IPS-18c (cell line): ENCODE results near the gene RDH5.

Source experiments
- H3K4me3 ChIP-seq: 2 replicates; pipeline ENCODE4 v1.7.0; 2013; ENCODE audit warnings: low read depth, mild to moderate bottlenecking, low read length, moderate library complexity; ENCODE audit not compliant: insufficient read depth
- H3K9me3 ChIP-seq: one replicate; pipeline ENCODE4 v1.6.1; 2013; ENCODE audit warnings: mild to moderate bottlenecking, low read length, moderate library complexity; ENCODE audit not compliant: control insufficient read depth, insufficient read depth

RDH5 gene

DNA sequence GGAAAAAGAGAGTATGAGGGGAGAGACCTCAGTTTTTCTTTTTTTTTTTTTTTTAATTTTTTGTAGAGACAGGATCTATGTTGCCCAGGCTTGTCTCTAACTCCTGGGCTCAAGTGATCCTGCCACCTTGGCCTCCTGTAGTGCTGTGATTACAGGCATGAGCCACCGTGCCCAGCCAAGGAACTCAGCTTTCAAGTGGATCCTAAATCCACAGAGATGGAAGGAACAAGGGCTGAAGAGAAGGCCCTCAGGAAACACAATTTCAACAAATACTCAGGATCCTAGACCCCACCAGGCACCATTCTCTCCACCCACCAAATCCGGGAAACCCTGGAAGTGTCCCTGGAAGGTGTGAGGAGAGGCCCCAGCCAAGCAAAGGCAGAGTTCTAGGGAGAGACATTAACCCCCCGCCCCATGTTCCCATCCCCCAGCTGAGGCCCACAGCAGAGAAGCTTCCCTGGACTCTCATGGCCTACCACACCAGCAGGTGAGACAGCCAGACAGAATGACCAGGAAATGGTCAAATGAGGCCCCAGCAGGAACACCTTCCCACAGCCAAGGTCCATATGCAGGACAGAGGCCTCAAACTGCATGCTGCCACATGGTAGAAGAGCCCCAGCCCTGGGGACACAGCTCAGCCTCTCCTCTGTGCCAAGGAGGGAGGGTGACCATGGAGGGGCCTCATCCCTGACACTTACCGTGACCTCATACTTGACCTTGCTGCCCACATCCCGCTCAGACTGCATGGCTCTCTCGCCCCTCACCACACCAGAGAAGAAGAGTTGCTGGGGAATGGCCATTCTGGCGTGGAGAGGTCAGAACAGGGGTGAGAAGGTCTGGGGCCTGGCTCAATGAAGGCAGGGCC lies 26.6 kb upstream of the RDH5 start:
- Histone ChIP-seq H3K9me3 (no peaks in the 10 kb centered on the region), H3K4me3 (no peak overlapping the region)

GRCh38 chr12:55694188-55694515 lies 26.0 kb upstream of the RDH5 start:
- Histone ChIP-seq H3K4me3 (no peak overlapping the region), H3K9me3 (no peaks in the 10 kb centered on the region)

GRCh38 chr12:55694651-55695050 lies 25.5 kb upstream of the RDH5 start:
- no peak overlapping the region for H3K4me3 ChIP-seq
- H3K9me3 ChIP-seq = no peaks in the 10 kb centered on the region

GRCh38 chr12:55695349-55695748 lies 24.8 kb upstream of the RDH5 start:
- H3K9me3 ChIP-seq = no peaks in the 10 kb centered on the region
- no peak overlapping the region for H3K4me3 ChIP-seq

DNA sequence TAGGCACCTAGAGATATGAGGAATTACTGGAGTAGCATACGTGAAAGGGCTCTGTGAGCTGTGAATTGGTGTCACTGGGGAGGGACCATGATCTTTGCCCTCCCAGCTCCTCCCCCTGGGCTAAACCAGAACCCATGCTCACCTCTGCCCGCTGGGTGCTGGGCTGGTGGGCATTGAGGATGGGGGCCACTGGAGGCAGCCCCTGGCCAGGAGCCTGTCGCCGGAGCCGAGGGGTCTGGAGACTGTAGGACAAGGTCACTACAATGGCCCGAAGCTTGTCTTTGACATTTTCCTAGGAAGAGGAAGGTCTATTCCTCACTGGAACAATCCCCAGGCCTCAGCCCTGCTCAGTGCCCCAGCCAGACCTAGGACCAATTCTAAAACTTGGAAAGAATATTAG lies 24.1 kb upstream of the RDH5 start:
- H3K4me3 ChIP-seq = no peak overlapping the region
- H3K9me3 ChIP-seq = no peaks in the 10 kb centered on the region

DNA sequence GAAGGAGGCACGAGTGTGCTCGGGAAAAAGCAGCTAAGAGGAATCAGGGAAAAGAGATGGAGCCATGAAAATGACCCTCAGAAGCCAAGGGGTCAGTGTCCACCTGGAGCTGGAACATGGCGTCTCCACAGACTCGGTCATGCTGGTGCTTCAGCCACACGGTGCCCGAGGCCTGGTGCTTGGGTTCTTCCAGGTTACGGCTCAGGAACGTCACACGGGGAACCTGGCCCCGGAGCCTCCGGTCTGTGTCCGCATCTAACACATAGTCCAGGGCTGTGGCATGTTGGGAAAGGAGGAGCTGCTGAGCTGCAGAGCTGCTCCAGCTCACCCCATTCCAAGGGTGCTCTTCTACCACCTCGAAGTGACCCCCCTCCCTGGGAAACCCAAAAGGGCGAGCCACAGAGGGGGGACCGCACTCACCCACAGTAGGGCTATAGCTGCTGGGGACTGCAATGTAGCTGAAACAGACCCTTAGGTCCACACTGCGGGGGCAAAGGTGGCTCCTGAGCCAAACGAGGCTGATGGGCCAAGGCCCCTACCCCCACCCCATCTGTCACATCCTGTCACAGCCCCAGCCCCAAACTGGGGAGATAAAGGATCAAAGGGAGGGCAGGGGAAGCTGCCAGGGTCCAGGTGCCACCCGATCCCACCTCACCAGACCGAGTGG lies 23.3 kb upstream of the RDH5 start:
- Histone ChIP-seq H3K9me3 (no peaks in the 10 kb centered on the region), H3K4me3 (no peak overlapping the region)

DNA sequence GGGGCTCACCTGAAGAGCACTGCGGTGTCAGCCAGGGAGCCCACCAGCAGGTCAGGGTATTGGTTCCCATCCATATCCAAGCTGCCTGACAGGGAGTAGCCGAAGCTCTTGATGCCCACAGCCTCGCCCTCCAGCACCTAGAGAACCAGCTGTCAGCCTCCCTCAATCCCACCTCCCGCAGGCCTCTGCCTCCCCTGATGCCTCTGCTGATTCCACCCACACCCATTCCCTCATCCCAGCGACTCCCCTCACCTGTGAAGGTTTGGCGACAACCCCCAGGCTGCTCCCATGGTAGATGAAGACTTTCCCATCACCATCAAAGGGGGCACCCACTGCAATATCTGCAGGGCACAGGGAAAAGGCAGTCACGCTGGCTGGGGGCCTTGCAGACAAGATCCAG lies 22.5 kb upstream of the RDH5 start:
- Histone ChIP-seq H3K4me3 (no peak overlapping the region), H3K9me3 (no peaks in the 10 kb centered on the region)

- Histone ChIP-seq H3K4me3 (no peak overlapping the region), H3K9me3 (no peaks in the 10 kb centered on the region)
Observed at GRCh38 chr12:55698241-55698955, 21.8 kb upstream of the RDH5 start.

- no peaks in the 10 kb centered on the region for H3K9me3 ChIP-seq
- H3K4me3 ChIP-seq = no peak overlapping the region
Observed at GRCh38 chr12:55698965-55699364, 21.2 kb upstream of the RDH5 start.

DNA sequence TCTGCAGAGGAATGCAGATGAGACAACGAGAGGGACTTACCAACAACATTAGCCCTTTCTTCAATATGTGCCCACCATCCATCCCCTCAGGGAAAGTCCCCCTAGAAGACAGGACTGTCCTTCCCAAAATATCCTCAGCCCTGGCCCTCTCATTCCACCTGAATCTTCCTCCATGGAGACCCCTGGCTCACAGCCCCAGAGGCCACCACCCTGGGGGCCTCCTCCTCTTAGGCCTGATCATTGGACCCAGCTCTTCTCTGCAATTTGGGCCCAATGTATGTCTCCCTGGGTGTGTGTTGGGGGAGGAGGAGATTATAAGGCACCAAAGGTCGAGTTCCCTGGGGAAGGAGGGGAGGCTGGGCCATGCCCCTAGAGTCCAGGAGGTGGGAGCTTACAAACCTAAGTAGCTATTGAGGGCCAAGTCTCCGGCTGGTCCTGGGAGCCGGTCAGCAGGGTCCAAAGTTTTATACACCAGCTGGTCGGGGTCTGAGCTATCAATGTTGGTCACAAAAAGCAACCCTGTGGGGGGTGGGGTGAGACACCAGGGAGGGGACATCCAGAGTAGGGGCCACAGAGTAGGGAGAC lies 20.6 kb upstream of the RDH5 start:
- H3K9me3 ChIP-seq = no peaks in the 10 kb centered on the region
- no peak overlapping the region for H3K4me3 ChIP-seq

- H3K9me3 ChIP-seq = no peaks in the 10 kb centered on the region
- no peak overlapping the region for H3K4me3 ChIP-seq
Observed at GRCh38 chr12:55700255-55701018, 19.8 kb upstream of the RDH5 start.

DNA sequence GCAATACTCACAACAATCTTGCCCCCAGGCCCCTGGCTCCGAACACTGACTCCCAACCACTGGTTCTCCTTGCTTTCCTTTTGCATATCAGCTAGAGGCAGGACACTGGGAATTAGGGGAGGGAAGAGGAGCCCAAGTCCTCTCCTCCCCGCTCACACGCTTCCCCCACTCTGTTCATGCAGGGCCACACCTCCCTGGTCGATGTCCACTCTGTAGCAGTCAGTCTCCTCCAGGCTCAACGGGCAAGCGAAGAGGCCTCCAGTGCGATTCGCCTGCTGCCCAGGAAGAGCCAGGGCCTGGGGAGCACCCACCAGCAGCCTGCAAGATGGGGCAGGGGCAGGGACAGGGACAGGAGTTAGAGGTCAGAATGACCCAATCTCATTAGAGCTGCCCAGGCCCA lies 17.3 kb upstream of the RDH5 start:
- H3K9me3 ChIP-seq = no peaks in the 10 kb centered on the region
- H3K4me3 ChIP-seq = no peak overlapping the region

DNA sequence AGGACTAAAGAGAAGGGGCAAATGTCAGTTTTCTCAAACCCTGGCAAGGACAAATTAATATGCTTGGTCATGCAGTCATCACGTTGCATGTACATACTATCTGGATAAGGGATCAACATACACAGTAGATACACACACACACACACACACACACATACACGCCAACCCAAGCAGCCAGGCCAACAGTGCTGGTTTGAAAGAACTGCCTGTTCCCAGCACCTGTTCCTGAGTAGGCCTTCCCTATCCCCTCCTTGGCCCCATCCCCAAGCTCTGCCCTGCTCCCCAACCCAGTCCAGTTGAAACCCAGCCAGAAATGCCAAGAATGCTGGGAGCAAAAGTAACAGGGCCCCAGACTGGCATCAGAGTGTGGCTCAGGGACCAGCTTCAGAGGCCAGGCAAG lies 16.9 kb upstream of the RDH5 start:
- no peak overlapping the region for H3K4me3 ChIP-seq
- no peaks in the 10 kb centered on the region for H3K9me3 ChIP-seq

DNA sequence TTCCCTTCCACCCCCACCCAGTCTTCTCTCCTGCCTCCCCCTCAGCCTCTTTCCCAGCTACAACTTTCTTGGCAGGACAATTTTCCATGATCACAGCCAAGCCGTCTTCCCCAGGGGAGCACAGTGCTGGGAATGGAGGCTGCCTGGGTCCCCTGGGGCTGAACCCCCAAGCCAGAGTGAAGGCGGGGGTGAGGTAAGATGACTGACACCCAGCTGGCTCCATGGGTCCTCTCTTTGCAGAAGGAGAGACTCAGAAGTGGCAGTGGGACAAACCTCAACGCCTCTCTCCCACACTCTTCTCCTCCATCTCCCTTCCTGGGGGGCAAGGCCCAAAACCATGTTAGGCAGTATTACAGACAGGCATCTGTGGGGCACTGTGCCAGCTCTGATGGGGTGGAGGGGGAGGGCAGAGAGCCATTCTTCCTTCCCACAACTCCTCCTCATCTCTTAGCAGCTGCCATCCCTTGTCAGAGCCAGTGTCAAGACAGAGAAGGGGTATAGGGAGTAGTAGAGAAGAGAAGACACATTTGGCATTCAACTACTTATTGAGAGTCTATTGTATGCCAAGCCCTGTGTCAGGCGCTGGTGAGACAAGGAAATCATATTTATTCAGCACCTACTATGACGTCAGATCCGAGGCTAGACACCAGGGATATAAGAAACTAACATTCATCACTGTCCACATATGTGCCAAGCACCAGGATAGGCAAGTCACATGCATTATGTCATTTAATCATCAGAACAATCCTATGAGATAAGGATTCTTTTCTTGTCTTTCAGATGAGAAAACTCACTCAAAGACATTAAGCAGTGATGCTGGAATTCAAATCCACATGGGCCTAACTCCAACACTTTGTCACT lies 16.1 kb upstream of the RDH5 start:
- no peak overlapping the region for H3K4me3 ChIP-seq
- no peaks in the 10 kb centered on the region for H3K9me3 ChIP-seq

DNA sequence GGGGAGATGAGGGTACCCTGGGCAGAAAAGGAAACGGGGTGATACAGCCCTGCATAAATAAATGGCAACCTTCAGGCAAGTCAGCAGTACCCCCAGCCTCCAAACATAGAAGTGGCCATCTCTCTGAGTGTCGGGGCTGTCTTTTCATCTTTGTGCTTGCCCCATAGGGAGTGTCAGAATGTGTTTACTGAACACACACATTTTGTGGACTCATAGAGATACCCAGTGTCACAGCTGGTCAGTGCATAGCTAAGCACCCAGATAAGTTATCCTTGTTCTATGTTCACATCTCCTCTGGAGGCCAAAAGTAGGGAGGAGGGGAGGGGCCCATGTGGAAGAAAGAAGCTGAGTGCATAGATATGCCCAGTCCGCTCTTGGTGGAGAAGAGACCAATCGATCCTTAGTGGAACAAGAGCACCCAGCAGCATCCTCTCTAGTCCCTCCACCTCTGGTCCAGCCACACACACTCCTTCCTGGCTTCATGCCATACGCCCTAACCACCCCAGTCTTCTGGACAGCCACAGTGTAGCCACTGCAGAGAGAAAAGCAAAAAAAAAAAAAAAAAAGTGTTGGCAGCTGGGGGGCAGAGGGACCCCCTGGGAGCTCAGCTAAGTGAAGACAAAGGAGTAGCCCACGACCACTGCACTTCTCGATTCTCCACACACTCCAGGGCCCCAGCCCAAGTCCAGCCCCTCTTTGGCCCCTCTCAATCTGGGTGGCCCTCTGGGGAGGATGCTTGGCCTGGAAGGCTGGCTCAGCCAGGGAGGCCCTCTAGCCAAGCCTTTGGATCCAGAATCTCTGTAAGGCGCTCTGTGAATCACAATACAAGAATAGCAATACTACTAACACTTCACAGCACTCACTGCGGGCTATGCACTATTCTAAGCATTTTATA lies 15.1 kb upstream of the RDH5 start:
- Histone ChIP-seq H3K4me3 (no peak overlapping the region), H3K9me3 (no peaks in the 10 kb centered on the region)
